Left hindlimb (tissue), 1 donor: ENCODE results near the gene RPUSD1.
"Not testable (repeated sequence)": the region's sequence is repeated elsewhere in the genome, so short reads cannot be mapped to it uniquely, and the experiment has no call there.

Experiments used
- DNase-seq: peaks from one replicate; pipeline ENCODE4 v3.0.0-alpha.2; 2018

RPUSD1 gene

GRCh38 chr16:787978-788398, at the start of gene RPUSD1:
Gene RPUSD1, minus strand, starts transcription at chr16:788381. Its CDS starts 644 bp downstream, at chr16:787737.
- DNase-seq: no peak

DNA sequence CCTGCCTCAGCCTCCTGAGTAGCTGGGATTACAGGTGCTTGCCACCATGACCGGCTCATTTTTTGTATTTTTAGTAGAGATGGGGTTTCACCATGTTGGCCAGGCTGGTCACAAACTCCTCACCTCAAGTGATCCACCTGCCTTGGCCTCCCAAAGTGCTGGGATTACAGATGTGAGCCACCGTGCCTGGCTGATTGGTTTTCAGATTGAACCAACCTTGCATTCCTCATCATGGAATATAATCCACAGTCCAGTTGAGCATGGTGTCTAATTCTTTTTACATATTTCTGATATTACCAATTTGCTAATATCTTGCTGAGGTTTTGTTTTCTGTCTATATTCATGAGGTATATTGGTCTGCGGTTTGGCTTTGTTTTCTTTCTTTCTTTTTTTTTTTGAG, 48.6 kb upstream of the RPUSD1 start:
- not testable (repeated sequence) for DNase-seq

DNA sequence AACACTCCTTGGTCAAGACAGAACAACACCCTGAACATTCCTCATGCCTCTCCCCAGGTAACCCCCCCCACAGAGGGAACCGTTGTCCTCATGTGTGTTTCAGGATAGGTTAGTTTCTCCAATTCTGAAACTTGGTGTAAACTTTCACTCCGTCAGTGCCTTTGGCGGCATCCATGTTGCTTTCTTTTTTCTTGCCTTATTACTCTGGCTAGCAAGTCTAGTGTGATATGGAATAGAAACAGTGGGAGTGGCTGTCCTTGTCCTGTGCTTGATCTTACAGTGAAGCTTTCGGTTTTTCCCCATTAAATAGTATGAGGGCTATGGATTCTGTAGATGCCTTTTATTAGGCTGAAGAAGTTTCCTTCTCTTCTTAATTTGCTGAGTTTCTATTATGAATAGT, 48.0 kb upstream of the RPUSD1 start:
- DNase-seq: no peak

DNA sequence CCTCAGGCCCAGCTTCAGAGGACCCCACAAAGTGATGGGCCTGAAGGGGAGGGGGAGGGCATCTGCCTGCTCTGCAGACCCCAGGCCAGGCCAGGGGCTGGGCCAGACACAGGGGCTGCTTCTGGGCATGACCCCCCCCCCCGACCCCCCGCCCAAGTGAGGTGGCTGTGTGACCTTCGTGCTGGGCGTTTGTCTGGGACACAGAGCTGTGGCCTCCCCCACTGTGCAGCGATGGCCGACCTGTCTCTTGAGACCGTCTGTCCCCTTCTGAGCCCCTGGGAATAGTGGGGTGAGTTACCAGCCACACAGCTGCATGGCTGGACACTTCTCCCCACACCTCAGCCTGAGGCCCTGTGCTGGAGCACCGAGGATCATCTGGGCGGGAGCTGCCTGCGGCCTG, 47.2 kb upstream of the RPUSD1 start:
- no peak for DNase-seq

GRCh38 chr16:833411-833810, 45.2 kb upstream of the RPUSD1 start:
- no peak for DNase-seq

GRCh38 chr16:832652-833336, 44.6 kb upstream of the RPUSD1 start:
- no peak for DNase-seq

GRCh38 chr16:831571-832413, 43.6 kb upstream of the RPUSD1 start:
- DNase-seq: no peak

DNA sequence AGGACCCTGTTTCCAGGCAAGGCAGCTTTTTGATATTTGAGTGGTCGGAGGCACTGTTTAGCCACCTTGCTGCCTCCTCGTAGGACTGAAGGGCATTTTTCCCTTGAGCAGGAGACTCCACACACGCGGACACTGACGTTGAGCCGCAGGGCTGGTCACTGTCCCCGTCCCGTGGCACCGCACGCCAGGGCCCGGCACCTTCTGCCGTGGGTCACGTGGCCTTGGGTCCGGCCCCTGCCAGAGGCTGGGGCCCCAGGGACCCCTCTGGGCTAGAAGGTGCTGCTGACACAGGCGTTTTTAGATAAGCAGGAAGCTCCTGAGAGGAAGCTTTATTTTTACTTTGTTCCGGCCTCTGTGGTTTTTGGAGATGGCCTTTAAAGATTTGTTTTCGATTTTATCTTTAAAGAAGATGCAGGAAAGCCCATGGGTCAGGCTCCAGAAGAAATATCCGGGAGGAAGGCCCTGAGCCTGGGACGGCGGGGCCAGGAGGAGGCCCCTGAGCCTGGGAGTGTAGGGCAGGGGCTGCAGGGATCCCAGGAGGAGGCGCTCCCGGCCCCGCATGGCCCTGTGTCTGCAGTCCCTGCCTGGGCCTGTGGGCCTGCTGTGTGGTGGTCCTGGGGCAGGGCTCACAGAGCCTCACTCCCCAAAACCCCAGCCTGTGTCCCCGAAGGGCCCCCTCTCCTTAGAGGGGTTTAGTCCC, 42.8 kb upstream of the RPUSD1 start:
- DNase-seq: no peak

GRCh38 chr16:830107-830870, 42.1 kb upstream of the RPUSD1 start:
- no peak for DNase-seq

DNA sequence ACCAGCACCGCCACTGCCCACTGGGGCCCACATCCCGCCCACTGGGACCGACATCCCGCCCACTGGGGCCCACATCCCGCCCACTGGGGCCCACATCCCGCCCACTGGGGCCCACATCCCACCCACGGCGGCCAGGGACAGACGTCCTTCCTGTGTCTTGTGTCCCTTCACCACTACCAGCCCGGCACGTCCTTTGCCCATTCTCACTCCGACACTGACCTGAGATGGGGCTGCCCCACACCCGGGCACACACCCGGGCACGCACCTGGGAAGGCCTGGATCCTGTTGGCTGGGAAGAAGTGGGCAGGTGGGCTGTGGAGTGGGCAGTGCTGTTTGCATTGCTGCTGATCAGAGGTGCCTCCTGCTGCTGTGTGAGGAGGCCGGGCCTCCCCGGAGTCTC, 40.7 kb upstream of the RPUSD1 start:
- DNase-seq: no peak

DNA sequence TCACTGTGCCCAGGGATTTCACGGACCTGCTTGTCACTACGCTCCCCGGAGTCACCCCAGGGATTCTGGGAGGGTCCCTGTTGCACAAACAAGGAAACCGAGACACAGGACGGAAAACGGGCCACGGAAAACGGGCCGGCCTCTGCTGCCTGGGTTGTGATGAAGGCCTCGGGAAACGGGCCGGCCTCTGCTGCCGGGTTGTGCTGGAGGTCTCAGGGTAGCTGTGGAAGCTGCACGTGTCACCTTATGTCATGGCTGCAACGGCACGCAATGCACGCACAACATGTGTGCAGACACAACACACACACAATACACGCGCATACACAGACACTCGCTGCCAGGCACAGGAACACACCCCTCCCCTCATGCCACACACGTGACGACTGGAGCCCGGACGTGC, 39.3 kb upstream of the RPUSD1 start:
- no peak for DNase-seq

- peak; percentile 85 for DNase-seq
These were observed 37.3 kb upstream of the RPUSD1 start for GRCh38 chr16:825341-826061.

GRCh38 chr16:824601-825000, 36.4 kb upstream of the RPUSD1 start:
- no peak for DNase-seq

DNA sequence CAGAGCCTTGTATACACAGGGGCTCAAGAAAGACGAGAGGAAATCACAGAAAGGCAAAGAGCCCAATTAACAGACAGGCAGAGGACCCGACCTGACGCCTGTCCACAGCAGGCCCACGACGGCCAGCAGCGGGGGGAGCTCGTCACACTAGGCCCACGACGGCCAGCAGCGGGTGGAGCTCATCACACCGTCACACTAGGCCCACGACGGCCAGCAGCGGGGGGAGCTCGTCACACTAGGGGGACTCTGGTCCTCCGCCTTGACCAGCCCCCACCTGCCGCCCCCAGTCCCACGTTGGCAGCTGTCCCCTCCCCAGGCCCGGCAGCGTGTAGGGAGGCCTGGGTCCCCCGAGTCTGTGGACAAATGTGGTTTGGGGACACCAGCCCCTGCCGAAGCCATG, 36.0 kb upstream of the RPUSD1 start:
- no peak for DNase-seq

GRCh38 chr16:822909-823297, 34.7 kb upstream of the RPUSD1 start:
- no peak for DNase-seq

GRCh38 chr16:822174-822908, 34.2 kb upstream of the RPUSD1 start:
- no peak for DNase-seq

DNA sequence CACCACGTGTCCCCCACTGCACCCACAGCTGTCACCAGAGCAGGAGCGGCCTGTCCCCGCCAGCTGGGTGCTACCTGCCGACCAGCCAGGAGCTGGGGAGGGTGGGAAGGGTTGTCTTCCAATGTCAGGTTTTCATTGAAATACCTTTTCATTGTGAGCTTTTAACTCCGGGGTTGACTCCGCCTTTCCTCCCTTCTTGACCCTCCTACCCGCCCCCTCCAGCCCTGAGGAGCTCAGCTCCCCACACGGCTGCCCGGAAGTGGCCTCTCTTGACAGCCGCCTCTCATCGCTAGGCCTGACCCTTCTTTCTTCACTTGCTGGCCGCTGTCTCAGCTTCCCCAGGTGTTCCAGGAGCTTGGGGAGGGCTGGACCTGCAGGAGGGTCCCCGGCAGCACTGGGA, 33.6 kb upstream of the RPUSD1 start:
- no peak for DNase-seq

DNA sequence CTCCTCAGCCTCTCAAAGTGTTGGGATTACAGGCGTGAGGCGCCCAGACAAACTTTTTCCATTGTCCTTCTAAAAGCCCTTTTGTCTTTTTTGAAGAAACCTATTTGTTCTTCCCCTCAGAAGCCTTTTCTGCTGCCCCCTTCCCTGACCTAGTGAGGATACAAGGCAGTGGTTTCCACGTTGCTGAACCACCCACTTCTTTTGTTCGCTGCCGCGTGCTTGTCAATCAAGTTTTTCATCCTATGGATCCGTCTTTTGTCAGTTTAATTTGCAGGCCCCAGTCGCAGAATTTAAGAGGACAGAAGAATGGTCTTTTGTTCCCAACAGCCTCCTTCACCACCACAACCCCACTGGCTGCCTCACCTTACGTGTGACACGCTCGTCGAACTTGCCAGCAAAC, 32.6 kb upstream of the RPUSD1 start:
- DNase-seq: no peak

DNA sequence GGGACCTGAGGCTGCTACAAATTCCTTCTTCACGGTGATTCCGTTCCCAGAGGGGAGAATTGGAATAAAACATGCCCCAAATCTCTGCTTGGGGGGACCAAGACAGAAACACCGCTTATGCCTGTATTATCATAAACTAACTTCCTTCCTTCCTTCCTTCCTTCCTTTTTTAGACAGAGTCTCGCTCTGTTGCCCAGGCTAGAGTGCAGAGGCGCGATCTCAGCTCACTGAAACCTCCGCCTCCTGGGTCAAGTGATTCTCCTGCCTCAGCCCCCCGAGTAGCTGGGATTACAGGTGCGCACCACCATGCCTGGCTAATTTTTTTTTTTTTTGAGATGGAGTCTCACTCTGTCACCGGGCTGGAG, 31.8 kb upstream of the RPUSD1 start:
- not testable (repeated sequence) for DNase-seq

DNA sequence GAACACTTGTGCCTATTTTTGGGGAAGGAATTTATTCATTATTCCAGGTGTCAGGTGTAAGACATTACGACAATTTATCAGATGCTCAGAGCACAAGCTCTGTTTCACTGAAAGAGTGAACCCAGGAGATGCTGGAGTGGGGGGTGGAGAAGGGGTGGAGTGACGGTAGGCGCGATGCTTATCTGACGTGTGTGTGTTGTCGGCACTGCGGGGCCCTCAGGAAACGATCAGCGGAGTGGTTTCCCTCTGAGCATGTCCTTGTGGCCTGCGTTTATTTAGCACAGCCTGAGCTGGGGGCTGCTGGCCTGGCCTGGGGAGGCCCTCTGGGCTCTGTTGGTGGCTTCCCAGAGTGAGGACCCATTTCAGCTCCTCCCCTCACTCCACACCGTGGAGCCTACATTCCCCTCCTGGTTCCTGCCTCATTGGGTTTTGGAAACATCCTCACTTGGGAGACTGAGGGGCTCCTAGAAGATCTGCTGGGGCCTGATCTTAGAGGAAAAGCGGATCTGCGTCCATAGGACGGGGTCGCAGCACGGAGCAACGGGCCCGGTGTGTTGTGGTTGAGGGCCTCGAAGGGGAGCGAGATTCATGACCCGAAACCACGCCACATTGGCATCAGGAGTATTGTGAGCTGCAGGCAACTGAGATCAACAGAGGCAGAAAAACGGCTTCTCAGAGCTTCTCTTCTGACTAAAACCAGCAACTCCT, 31.3 kb upstream of the RPUSD1 start:
- DNase-seq: no peak

- DNase-seq: no peak
These were observed 30.4 kb upstream of the RPUSD1 start for GRCh38 chr16:818592-818991.
